A673 (cell line): ENCODE results near the gene CCSAP. TPM values are rescaled to one million over a fixed set of nuclear protein-coding genes. Genes with fewer than 3 reads are reported as not detected.

ENCODE experiments used
- BruUV-seq: library from RNA; stranded (reverse); fragments of 400-500 nt; replicated peaks from 2 replicates; lab custom pipeline; 2021; lab: Mats Ljungman, UMichigan
- CTCF ChIA-PET: fragments of 300-600 bp; sonication (Branson Sonifier 250); formaldehyde crosslinking; loops from one replicate; lab custom pipeline; 2022; ENCODE audit warnings: antibody characterized with exemption; lab: Charles Lee
- POLR2A ChIA-PET: fragments of 300-600 bp; sonication (Branson Sonifier 250); formaldehyde crosslinking; loops from one replicate; lab custom pipeline; 2022; ENCODE audit warnings: antibody characterized with exemption; ENCODE audit not compliant: low non-redundant PET; lab: Charles Lee
- DNase-seq: peaks from one replicate; pipeline ENCODE4 v3.0.0-alpha.2; 2015; ENCODE audit warnings: low spot score
- H3K27ac ChIP-seq: fragments of 200-600 bp; sonication (generic); 2 replicates; pipeline ENCODE4 v1.5.1; 2016; ENCODE audit warnings: mixed run types, low read depth, mild to moderate bottlenecking, mixed read lengths, antibody characterized with exemption, low read length; ENCODE audit not compliant: poor library complexity, severe bottlenecking
- H3K27me3 ChIP-seq: fragments of 200-600 bp; sonication (generic); replicated peaks from 2 replicates; pipeline ENCODE4 v1.6.1; 2017; ENCODE audit warnings: mixed run types, low read depth, mild to moderate bottlenecking, mixed read lengths, antibody characterized with exemption, low read length; ENCODE audit not compliant: insufficient read depth, poor library complexity
- H3K36me3 ChIP-seq: fragments of 200-600 bp; sonication (generic); 2 replicates; pipeline ENCODE4 v1.6.1; 2016; ENCODE audit warnings: mixed run types, mild to moderate bottlenecking, mixed read lengths, antibody characterized with exemption, low read length; ENCODE audit not compliant: insufficient read depth, poor library complexity, severe bottlenecking
- H3K4me1 ChIP-seq: fragments of 200-600 bp; sonication (generic); 2 replicates; pipeline ENCODE4 v1.6.1; 2017; ENCODE audit warnings: mixed run types, mild to moderate bottlenecking, mixed read lengths, antibody characterized with exemption, low read length; ENCODE audit not compliant: insufficient read depth, poor library complexity, severe bottlenecking
- H3K4me3 ChIP-seq: fragments of 200-600 bp; sonication (generic); 2 replicates; pipeline ENCODE4 v1.5.1; 2016; ENCODE audit warnings: low read depth, mixed run types, mild to moderate bottlenecking, mixed read lengths, low read length; ENCODE audit not compliant: poor library complexity, severe bottlenecking
- H3K9me3 ChIP-seq: fragments of 200-600 bp; sonication (generic); 2 replicates; pipeline ENCODE4 v1.6.1; 2016; ENCODE audit warnings: mixed run types, low read depth, mild to moderate bottlenecking, mixed read lengths, antibody characterized with exemption, low read length; ENCODE audit not compliant: poor library complexity, severe bottlenecking
- EZH2 ChIP-seq: fragments of 200-600 bp; sonication (generic); IDR thresholded peaks from 2 replicates; pipeline ENCODE4 v1.6.1; 2017; ENCODE audit warnings: borderline replicate concordance, low read depth, mild to moderate bottlenecking, mixed read lengths, antibody characterized with exemption, low read length; ENCODE audit not compliant: poor library complexity, severe bottlenecking
- intact Hi-C: fragments of 100-400 bp; cut with micrococcal nuclease; formaldehyde crosslinking; loops from one replicate; pipeline ENCODE4 v1.10.0; 2022; ENCODE audit not compliant: unreplicated experiment
- total RNA-seq: library from RNA; stranded (reverse); gene quantifications from 2 replicates; pipeline ENCODE4 v1.2.3, GENCODE V29; 2021
- TF ChIP-seq, protein P1 (sequence below): fragments of 300-800, 200-600 bp; sonication (generic); conservative IDR thresholded peaks from 2 replicates; pipeline ENCODE4 v1.5.1; 2017; ENCODE audit warnings: low read depth, mild to moderate bottlenecking, antibody characterized with exemption, low read length, moderate library complexity, mixed read lengths

Gene CCSAP
- total RNA-seq, 1 experiment from 2014 or later: 11.7 TPM

DNA sequence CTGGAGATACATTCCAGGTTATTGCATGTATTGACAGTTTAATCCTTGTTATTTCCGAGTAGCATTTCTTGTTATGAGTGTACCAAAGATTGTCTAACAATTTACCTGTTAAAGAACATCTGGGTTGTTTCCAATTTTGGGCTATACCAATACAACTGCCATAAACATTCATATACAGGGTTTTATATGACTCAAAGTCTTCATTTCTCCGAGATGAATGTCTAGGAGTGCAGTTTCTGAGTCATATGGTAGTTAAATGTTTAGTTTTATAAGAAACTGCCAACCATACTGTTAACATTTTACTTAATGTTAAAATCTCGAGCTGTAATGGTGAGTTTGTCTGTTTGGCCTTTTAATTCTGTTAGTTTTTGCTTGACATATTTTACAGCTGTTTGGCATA lies 61.9 kb downstream of the CCSAP start:
- no peak overlapping the region for H3K27ac ChIP-seq
- POLR2A ChIA-PET: no interaction called here
- TF ChIP-seq EZH2: no peak
- TF ChIP-seq, protein P1, sequence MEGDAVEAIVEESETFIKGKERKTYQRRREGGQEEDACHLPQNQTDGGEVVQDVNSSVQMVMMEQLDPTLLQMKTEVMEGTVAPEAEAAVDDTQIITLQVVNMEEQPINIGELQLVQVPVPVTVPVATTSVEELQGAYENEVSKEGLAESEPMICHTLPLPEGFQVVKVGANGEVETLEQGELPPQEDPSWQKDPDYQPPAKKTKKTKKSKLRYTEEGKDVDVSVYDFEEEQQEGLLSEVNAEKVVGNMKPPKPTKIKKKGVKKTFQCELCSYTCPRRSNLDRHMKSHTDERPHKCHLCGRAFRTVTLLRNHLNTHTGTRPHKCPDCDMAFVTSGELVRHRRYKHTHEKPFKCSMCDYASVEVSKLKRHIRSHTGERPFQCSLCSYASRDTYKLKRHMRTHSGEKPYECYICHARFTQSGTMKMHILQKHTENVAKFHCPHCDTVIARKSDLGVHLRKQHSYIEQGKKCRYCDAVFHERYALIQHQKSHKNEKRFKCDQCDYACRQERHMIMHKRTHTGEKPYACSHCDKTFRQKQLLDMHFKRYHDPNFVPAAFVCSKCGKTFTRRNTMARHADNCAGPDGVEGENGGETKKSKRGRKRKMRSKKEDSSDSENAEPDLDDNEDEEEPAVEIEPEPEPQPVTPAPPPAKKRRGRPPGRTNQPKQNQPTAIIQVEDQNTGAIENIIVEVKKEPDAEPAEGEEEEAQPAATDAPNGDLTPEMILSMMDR: no peak
- peaks cover 7% of the 10 kb centered on the region for H3K9me3 ChIP-seq
- no peaks in the 10 kb centered on the region for H3K36me3 ChIP-seq
- intact Hi-C loops: no loop called here
- CTCF ChIA-PET: no interaction called here
- H3K27me3 ChIP-seq: no peaks in the 10 kb centered on the region
- DNase-seq: no peak
- no peaks in the 10 kb centered on the region for H3K4me1 ChIP-seq
- H3K4me3 ChIP-seq: no peak overlapping the region
- no TSS peak for BruUV-seq

DNA sequence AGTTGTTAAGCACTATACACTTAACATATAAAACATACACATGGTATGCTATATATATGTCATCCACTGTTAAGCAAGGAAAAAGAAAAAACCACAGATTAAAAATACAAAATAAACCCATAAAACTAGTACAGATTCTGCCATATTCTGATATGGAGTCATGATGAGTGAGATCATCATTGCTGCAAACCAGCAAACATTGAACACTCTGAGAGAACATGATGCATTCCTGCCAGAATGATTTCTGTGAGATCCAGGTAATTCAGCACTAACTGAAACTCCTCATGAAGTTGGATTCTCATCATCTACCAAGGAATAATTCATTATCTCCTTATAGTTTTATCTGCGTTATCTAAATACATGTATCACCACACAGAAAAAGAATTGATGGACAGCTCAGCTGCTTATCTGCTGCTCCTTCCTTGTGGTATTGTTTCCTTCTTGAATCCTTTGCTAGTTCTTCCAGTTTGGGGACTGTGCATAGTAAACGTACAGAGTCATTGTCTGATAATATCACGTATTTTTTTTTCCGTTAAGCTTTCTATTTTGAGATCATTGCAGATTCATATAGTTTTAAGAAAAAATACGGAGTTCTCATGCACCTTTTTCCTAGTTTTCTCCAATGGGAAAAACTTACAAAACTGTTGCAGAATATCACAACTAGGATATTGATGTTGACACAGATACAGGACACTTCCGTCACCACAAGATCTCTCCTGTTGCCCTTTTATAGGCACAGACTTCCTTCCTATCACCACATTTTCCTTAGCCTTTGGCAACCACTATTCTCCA lies 62.6 kb downstream of the CCSAP start:
- intact Hi-C loops: no loop called here
- peaks cover 7% of the 10 kb centered on the region for H3K9me3 ChIP-seq
- no peaks in the 10 kb centered on the region for H3K27me3 ChIP-seq
- H3K27ac ChIP-seq: no peak overlapping the region
- no peaks in the 10 kb centered on the region for H3K4me1 ChIP-seq
- TF ChIP-seq, protein P1: no peak
- TF ChIP-seq EZH2: no peak
- H3K4me3 ChIP-seq: no peak overlapping the region
- no peak for DNase-seq
- H3K36me3 ChIP-seq: no peaks in the 10 kb centered on the region
- CTCF ChIA-PET: no interaction called here
- BruUV-seq: no TSS peak
- POLR2A ChIA-PET: no interaction called here

DNA sequence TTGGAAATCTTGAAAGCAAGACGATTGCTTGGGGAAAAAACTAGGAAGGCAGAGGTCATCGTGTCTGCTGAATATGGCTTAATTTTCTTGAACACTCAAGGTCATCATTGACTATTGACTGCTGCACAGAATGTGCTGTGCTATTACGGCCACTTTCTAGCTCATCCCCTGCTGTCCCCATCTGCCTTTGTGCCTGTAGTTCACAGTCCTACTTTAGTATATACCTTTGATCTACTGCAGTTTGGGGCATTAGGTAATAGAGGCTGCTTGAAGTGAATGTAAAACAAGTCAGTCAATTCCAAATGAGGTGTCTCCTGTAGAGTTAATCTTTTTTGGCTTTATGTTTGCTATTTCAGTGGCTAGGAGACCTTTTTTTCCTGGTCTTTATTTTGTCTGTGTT lies 63.6 kb downstream of the CCSAP start:
- no peak for TF ChIP-seq EZH2
- TF ChIP-seq, protein P1: no peak
- intact Hi-C loops: no loop called here
- H3K27ac ChIP-seq: no peak overlapping the region
- no peak for DNase-seq
- no peak overlapping the region for H3K4me3 ChIP-seq
- POLR2A ChIA-PET: no interaction called here
- H3K9me3 ChIP-seq: peaks cover 7% of the 10 kb centered on the region
- CTCF ChIA-PET: no interaction called here
- H3K27me3 ChIP-seq: no peaks in the 10 kb centered on the region
- H3K36me3 ChIP-seq: no peaks in the 10 kb centered on the region
- BruUV-seq: no TSS peak
- no peaks in the 10 kb centered on the region for H3K4me1 ChIP-seq
